Neural cell (in vitro differentiated cells): Measurements from ENCODE around the gene IGF2R. TPM values are rescaled to one million over a fixed set of nuclear protein-coding genes. Genes with fewer than 3 reads are reported as not detected.

Experiments
- H2AFZ ChIP-seq: fragments of 200-600, 300-800 bp; sonication (generic), shearing (Covaris generic); 2 replicates; pipeline ENCODE4 v1.6.0; 2014; ENCODE audit warnings: low read depth, mild to moderate bottlenecking, antibody characterized with exemption, low read length, moderate library complexity
- H3F3A ChIP-seq: fragments of 200-600 bp; shearing (Covaris generic); 2 replicates; pipeline ENCODE4 v1.6.1; 2016; ENCODE audit warnings: mild to moderate bottlenecking, moderate library complexity, mixed read lengths, antibody characterized with exemption, low read length; ENCODE audit not compliant: insufficient read depth, poor library complexity, severe bottlenecking
- H3K27ac ChIP-seq: fragments of 200-600, 300-800 bp; sonication (generic), shearing (Covaris generic); 2 replicates; pipeline ENCODE4 v1.5.1; 2014; ENCODE audit warnings: mild to moderate bottlenecking, low read length, moderate library complexity
- H3K27me3 ChIP-seq: fragments of 300-800, 200-600 bp; sonication (generic), shearing (Covaris generic); 2 replicates; pipeline ENCODE4 v1.6.0; 2014; ENCODE audit warnings: mild to moderate bottlenecking, low read depth, low read length, moderate library complexity; ENCODE audit not compliant: insufficient read depth
- H3K36me3 ChIP-seq: fragments of 300-800, 200-600 bp; sonication (generic), shearing (Covaris generic); 2 replicates; pipeline ENCODE4 v1.5.1; 2014; ENCODE audit warnings: mild to moderate bottlenecking, antibody characterized with exemption, low read length, moderate library complexity; ENCODE audit not compliant: insufficient read depth
- H3K4me2 ChIP-seq: fragments of 300-800, 200-600 bp; sonication (generic), shearing (Covaris generic); 2 replicates; pipeline ENCODE4 v1.6.0; 2014; ENCODE audit warnings: mild to moderate bottlenecking, low read length
- H3K4me3 ChIP-seq: fragments of 300-800, 200-600 bp; sonication (generic), shearing (Covaris generic); 2 replicates; pipeline ENCODE4 v1.5.1; 2014; ENCODE audit warnings: mild to moderate bottlenecking, low read length, moderate library complexity
- H3K79me2 ChIP-seq: fragments of 200-600 bp; shearing (Covaris generic); replicated peaks from 2 replicates; pipeline ENCODE4 v1.6.0; 2014; ENCODE audit warnings: mild to moderate bottlenecking, low read length, moderate library complexity; ENCODE audit not compliant: insufficient read depth
- H3K9ac ChIP-seq: fragments of 300-800, 200-600 bp; sonication (generic), shearing (Covaris generic); 2 replicates; pipeline ENCODE4 v1.6.1; 2016; ENCODE audit warnings: mild to moderate bottlenecking, low read length, mixed read lengths
- H3K9me2 ChIP-seq: fragments of 200-600 bp; shearing (Covaris generic); 2 replicates; pipeline ENCODE4 v1.6.1; 2016; ENCODE audit warnings: mild to moderate bottlenecking, low read length, mixed read lengths; ENCODE audit not compliant: insufficient read depth
- H3K9me3 ChIP-seq: fragments of 200-600, 300-800 bp; sonication (generic), shearing (Covaris generic); 2 replicates; pipeline ENCODE4 v1.6.1; 2016; ENCODE audit warnings: mild to moderate bottlenecking, mixed run types, low read length, moderate library complexity, mixed read lengths
- H4K20me1 ChIP-seq: fragments of 200-600 bp; shearing (Covaris generic); 2 replicates; pipeline ENCODE4 v1.6.1; 2016; ENCODE audit warnings: mild to moderate bottlenecking, mixed run types; ENCODE audit not compliant: insufficient read depth
- CTCF ChIP-seq: fragments of 450-650 bp; IDR thresholded peaks from 2 replicates; pipeline ENCODE4 v1.5.1; 2014; ENCODE audit warnings: antibody characterized with exemption, mild to moderate bottlenecking, moderate library complexity; ENCODE audit not compliant: poor library complexity, severe bottlenecking
- EP300 ChIP-seq: fragments of 450-650 bp; conservative IDR thresholded peaks from 2 replicates; pipeline ENCODE4 v1.6.1; 2014; ENCODE audit warnings: antibody characterized with exemption, mild to moderate bottlenecking, moderate library complexity; ENCODE audit not compliant: poor library complexity, severe bottlenecking
- EZH2 ChIP-seq: fragments of 200-600, 300-800 bp; shearing (Covaris generic), sonication (generic); IDR thresholded peaks from 2 replicates; pipeline ENCODE4 v1.6.1; 2014; ENCODE audit warnings: antibody characterized with exemption, low read length, borderline replicate concordance, mild to moderate bottlenecking; ENCODE audit not compliant: insufficient read depth, poor library complexity, severe bottlenecking
- MXI1 ChIP-seq: fragments of 450-650 bp; conservative IDR thresholded peaks from 2 replicates; pipeline ENCODE4 v1.6.1; 2014; ENCODE audit warnings: antibody characterized with exemption, mild to moderate bottlenecking; ENCODE audit not compliant: poor library complexity, severe bottlenecking
- POLR2AphosphoS5 ChIP-seq: IDR thresholded peaks from 2 replicates; pipeline ENCODE4 v1.6.1; 2012
- RAD21 ChIP-seq: fragments of 450-650 bp; conservative IDR thresholded peaks from 2 replicates; pipeline ENCODE4 v1.6.1; 2014; ENCODE audit warnings: antibody characterized with exemption, mild to moderate bottlenecking, moderate library complexity
- SMC3 ChIP-seq: fragments of 450-650 bp; conservative IDR thresholded peaks from 2 replicates; pipeline ENCODE4 v1.6.1; 2014; ENCODE audit warnings: antibody characterized with exemption, mild to moderate bottlenecking, moderate library complexity; ENCODE audit not compliant: poor library complexity
- TAF1 ChIP-seq: IDR thresholded peaks from 2 replicates; pipeline ENCODE4 v1.6.1; 2012; ENCODE audit warnings: low read depth
- polyA plus RNA-seq: library from polyadenylated mRNA; depleted of rRNA; stranded (reverse); fragments of >200 nt; gene quantifications from 2 replicates; pipeline ENCODE4 v1.2.3, GENCODE V29; 2014
- TF ChIP-seq, protein P1 (sequence below): IDR thresholded peaks from 2 replicates; pipeline ENCODE4 v1.6.1; 2012; ENCODE audit warnings: borderline replicate concordance

IGF2R gene
- polyA plus RNA-seq, 1 donor from 2014 or later, result 15.0 TPM

- TF ChIP-seq EZH2 (no peak), CTCF (no peak), RAD21 (no peak), TAF1 (no peak), POLR2AphosphoS5 (no peak), SMC3 (no peak), MXI1 (no peak), EP300 (no peak)
- TF ChIP-seq, protein P1, sequence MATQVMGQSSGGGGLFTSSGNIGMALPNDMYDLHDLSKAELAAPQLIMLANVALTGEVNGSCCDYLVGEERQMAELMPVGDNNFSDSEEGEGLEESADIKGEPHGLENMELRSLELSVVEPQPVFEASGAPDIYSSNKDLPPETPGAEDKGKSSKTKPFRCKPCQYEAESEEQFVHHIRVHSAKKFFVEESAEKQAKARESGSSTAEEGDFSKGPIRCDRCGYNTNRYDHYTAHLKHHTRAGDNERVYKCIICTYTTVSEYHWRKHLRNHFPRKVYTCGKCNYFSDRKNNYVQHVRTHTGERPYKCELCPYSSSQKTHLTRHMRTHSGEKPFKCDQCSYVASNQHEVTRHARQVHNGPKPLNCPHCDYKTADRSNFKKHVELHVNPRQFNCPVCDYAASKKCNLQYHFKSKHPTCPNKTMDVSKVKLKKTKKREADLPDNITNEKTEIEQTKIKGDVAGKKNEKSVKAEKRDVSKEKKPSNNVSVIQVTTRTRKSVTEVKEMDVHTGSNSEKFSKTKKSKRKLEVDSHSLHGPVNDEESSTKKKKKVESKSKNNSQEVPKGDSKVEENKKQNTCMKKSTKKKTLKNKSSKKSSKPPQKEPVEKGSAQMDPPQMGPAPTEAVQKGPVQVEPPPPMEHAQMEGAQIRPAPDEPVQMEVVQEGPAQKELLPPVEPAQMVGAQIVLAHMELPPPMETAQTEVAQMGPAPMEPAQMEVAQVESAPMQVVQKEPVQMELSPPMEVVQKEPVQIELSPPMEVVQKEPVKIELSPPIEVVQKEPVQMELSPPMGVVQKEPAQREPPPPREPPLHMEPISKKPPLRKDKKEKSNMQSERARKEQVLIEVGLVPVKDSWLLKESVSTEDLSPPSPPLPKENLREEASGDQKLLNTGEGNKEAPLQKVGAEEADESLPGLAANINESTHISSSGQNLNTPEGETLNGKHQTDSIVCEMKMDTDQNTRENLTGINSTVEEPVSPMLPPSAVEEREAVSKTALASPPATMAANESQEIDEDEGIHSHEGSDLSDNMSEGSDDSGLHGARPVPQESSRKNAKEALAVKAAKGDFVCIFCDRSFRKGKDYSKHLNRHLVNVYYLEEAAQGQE, result no peak
- no peaks in the 10 kb centered on the region for H3K9me2 ChIP-seq
- H4K20me1 ChIP-seq, result no peaks in the 10 kb centered on the region
- H2AFZ ChIP-seq, result no peak overlapping the region
- H3K27ac ChIP-seq, result no peak overlapping the region
- H3K9ac ChIP-seq, result no peak overlapping the region
- H3F3A ChIP-seq, result no peaks in the 10 kb centered on the region
- H3K27me3 ChIP-seq, result no peaks in the 10 kb centered on the region
- no peak overlapping the region for H3K4me3 ChIP-seq
- no peaks in the 10 kb centered on the region for H3K9me3 ChIP-seq
- no peak overlapping the region for H3K4me2 ChIP-seq
- H3K79me2 ChIP-seq, result no peaks in the 10 kb centered on the region
- H3K36me3 ChIP-seq, result no peaks in the 10 kb centered on the region
Measured at GRCh38 chr6:159929819-159930218, 39.1 kb upstream of the IGF2R start.

GRCh38 chr6:159931112-159931511 lies 37.8 kb upstream of the IGF2R start:
- no peak overlapping the region for H3K27ac ChIP-seq
- no peaks in the 10 kb centered on the region for H4K20me1 ChIP-seq
- H3K9me3 ChIP-seq, result no peaks in the 10 kb centered on the region
- no peak overlapping the region for H3K4me2 ChIP-seq
- H3K4me3 ChIP-seq, result no peak overlapping the region
- no peaks in the 10 kb centered on the region for H3K9me2 ChIP-seq
- TF ChIP-seq CTCF, result no peak
- TF ChIP-seq SMC3, result no peak
- TF ChIP-seq EZH2, result no peak
- no peak for TF ChIP-seq EP300
- TF ChIP-seq RAD21, result no peak
- H2AFZ ChIP-seq, result no peak overlapping the region
- H3K79me2 ChIP-seq, result no peaks in the 10 kb centered on the region
- H3F3A ChIP-seq, result no peaks in the 10 kb centered on the region
- no peak overlapping the region for H3K9ac ChIP-seq
- no peaks in the 10 kb centered on the region for H3K36me3 ChIP-seq
- H3K27me3 ChIP-seq, result no peaks in the 10 kb centered on the region
